ENCODE measurements around the gene NADK. TPM values are rescaled to one million over a fixed set of nuclear protein-coding genes. Genes with fewer than 3 reads are reported as not detected.

NADK gene
- total and polyA plus RNA-seq, 2 of the 13 experiments (the other 11 are each of a cell fraction or from before 2014, with no cell fraction given) = 56.6 to 60.1 TPM

DNA sequence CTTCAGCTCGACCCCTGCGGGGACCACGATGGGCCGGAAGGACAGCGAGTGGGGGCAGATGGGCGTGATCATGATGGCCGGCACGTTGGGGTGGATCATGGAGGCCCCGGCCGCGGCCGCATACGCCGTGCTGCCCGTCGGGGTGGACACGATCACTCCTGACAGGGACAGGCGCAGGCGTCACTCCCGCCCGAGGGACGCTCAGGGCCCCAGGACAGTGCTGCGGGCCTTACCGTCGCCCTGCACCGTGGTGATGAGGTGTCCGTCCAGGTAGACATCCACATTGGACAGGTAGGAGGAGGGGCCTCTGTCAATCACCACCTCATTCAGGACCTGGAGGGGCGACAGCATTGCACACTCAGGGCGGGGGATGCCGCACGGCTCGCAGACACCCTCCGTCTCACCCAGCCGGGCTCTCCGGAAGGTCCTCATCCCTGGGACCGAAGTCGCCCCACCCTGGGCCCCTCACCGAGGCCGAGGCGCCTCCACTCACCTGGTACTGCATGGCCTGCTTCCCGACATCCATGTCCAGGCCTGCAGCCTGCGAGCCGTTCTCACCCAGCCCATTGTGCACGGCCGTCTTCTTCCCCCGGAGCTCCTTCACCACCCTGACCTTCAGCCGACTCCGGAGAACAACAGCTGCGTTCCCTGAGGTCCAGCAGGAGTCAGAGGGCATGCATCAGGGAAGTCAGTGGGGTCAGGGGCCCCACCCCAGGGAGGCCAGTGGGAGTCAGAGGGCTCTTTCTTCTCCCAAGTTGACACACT lies 24.0 kb downstream of the NADK start:
- 96% methylated on average over 28 of the region's 49 CpGs for WGBS (ENCODE audit: low lambda C conversion rate)
- Histone ChIP-seq H3K4me3 (replicated peaks in 1 of 3; ENCODE audit: insufficient read depth in 1 of 3, low read depth in 2 of 3, low read length in 3 of 3) (no peak overlapping the region), H3K4me2 (ENCODE audit: low read depth, low read length) (no peak overlapping the region), H3K36me3 (replicated peaks in 1 of 2; ENCODE audit: control insufficient read depth in 1 of 2, insufficient read depth in 2 of 2, low read length in 2 of 2) (peaks cover 22 to 44% of the 10 kb centered on the region in 2 experiments; a peak in 4 of 5 replicates), H3K79me2 (ENCODE audit: insufficient read depth, low read length) (no peaks in the 10 kb centered on the region), H4K20me1 (ENCODE audit: insufficient read depth, low read length) (no peaks in the 10 kb centered on the region), H3K4me1 (ENCODE audit: insufficient read depth, low read length) (peaks cover 21% of the 10 kb centered on the region), H3K9me3 (ENCODE audit: low read length) (no peaks in the 10 kb centered on the region), H3K27ac (ENCODE audit: extremely low read length, insufficient read depth, low read length) (no peak overlapping the region), H2AFZ (ENCODE audit: low read length) (no peak overlapping the region), H3K27me3 (ENCODE audit: control insufficient read depth in 1 of 2, insufficient read depth in 2 of 2, low read length in 2 of 2) (no peaks in the 10 kb centered on the region), H3K9ac (ENCODE audit: insufficient read depth, low read depth, low read length) (no peak overlapping the region)
- TF ChIP-seq ZNF746 (CRISPR knock-in tag; IDR thresholded peaks at IDR 0.05) (no peak), AGO2 (optimal IDR thresholded peaks at IDR 0.05; ENCODE audit: low read depth, low read length) (peak; percentile 79)
- in situ Hi-C loops (cut with HindIII; ENCODE audit: extremely low pct_ligation_motif_present, low pct_unique_long_range_greater_than_20kb) = no loop called here
- intact Hi-C loops (cut with micrococcal nuclease; ENCODE audit: unreplicated experiment) = no loop called here
- no TSS peak for BruUV-seq (replicated peaks)
- FAIRE-seq = no peak
- no peak for DNase-seq (ENCODE audit: low spot score)
- POLR2A ChIA-PET = no interaction called here
- ATAC-seq = no peak
- CTCF ChIA-PET (ENCODE audit: low intra/inter-chr PET ratio, low total read pairs) = no interaction called here

DNA sequence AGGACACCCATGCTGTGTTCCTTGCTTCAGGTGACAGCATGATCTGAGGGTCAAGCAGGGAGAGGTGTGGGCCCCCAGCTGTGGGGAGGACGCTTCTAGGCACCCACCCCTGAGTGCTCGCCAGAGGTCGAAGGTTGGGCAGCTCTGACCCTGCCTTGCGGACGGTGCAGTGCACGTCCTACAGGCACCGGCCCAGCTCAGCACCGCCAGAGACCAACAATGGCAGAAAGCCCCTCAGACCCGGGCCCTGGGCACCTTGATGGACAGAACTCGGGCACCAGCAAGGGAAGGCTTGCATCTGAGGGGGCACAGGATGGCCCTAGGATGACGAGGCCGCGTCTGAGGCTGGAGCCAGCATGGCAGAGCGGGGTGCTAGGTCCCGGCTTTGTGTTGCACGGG lies 24.7 kb downstream of the NADK start:
- H3K79me2 ChIP-seq (ENCODE audit: insufficient read depth, low read length) = no peaks in the 10 kb centered on the region
- CTCF ChIA-PET (ENCODE audit: low intra/inter-chr PET ratio, low total read pairs) = no interaction called here
- FAIRE-seq = no peak

More for the DNA sequence above, 24.7 kb downstream of the NADK start:
- Histone ChIP-seq H3K27ac (ENCODE audit: extremely low read length, insufficient read depth, low read length) (no peak overlapping the region), H3K9me3 (ENCODE audit: low read length) (no peaks in the 10 kb centered on the region), H3K4me3 (replicated peaks in 1 of 3; ENCODE audit: insufficient read depth in 1 of 3, low read depth in 2 of 3, low read length in 3 of 3) (no peak overlapping the region), H3K9ac (ENCODE audit: insufficient read depth, low read depth, low read length) (no peak overlapping the region), H3K27me3 (ENCODE audit: control insufficient read depth in 1 of 2, insufficient read depth in 2 of 2, low read length in 2 of 2) (no peaks in the 10 kb centered on the region), H3K36me3 (replicated peaks in 1 of 2; ENCODE audit: control insufficient read depth in 1 of 2, insufficient read depth in 2 of 2, low read length in 2 of 2) (peaks cover 22 to 40% of the 10 kb centered on the region in 2 experiments; a peak in 4 of 5 replicates), H3K4me2 (ENCODE audit: low read depth, low read length) (no peak overlapping the region), H2AFZ (ENCODE audit: low read length) (no peak overlapping the region), H3K4me1 (ENCODE audit: insufficient read depth, low read length) (peaks cover 21% of the 10 kb centered on the region), H4K20me1 (ENCODE audit: insufficient read depth, low read length) (no peaks in the 10 kb centered on the region)
- in situ Hi-C loops (cut with HindIII; ENCODE audit: extremely low pct_ligation_motif_present, low pct_unique_long_range_greater_than_20kb) = no loop called here
- WGBS (ENCODE audit: low lambda C conversion rate) = 97% methylated on average over 16 of the region's 16 CpGs
- no TSS peak for BruUV-seq (replicated peaks)
- TF ChIP-seq MZF1 (CRISPR knock-in tag; IDR thresholded peaks at IDR 0.05; ENCODE audit: borderline replicate concordance) (no peak), POLR2A (IDR thresholded peaks at IDR 0.05; ENCODE audit: insufficient read depth in 1 of 2, low read depth in 2 of 2, low read length in 2 of 2) (0 out of 4 replicates have a peak, but pooled peaks of 1 of the 2 experiments have one; percentile 23), RBM22 (optimal IDR thresholded peaks at IDR 0.05; ENCODE audit: low read length) (peak; percentile 50), NONO (IDR thresholded peaks at IDR 0.05) (no peak), NONO (CRISPR knock-in tag; conservative IDR thresholded peaks at IDR 0.05) (no peak), HNRNPL (IDR thresholded peaks at IDR 0.05; ENCODE audit: low read depth, low read length) (0 out of 2 replicates have a peak, but pooled peaks have one; percentile 5), SATB2 (CRISPR knock-in tag; IDR thresholded peaks at IDR 0.05) (no peak)
- POLR2A ChIA-PET = no interaction called here
- DNase-seq (ENCODE audit: low spot score) (no peak), ATAC-seq (no peak)
- intact Hi-C loops (cut with micrococcal nuclease; ENCODE audit: unreplicated experiment) = no loop called here

Data from HepG2 (cell line).